GM18526 (cell line): ENCODE measurements around the gene PKLR.

Experiments used
- POLR2A ChIP-seq: IDR thresholded peaks from 3 replicates; pipeline ENCODE4 v1.6.1; 2011; ENCODE audit not compliant: insufficient read length; ENCODE audit errors: extremely low read depth

The PKLR gene

GRCh38 chr1:155321639-155322503 is 20.6 kb upstream of the PKLR start:
- TF ChIP-seq POLR2A, result no peak

GRCh38 chr1:155320661-155321617 is 19.7 kb upstream of the PKLR start, which contains the start of gene RUSC1:
TSS of gene RUSC1 (plus strand) at chr1:155320894. CDS start at chr1:155321774, 880 bp downstream.
- TF ChIP-seq POLR2A, result no peak

GRCh38 chr1:155320252-155320651 is 19.0 kb upstream of the PKLR start:
- no peak for TF ChIP-seq POLR2A

DNA sequence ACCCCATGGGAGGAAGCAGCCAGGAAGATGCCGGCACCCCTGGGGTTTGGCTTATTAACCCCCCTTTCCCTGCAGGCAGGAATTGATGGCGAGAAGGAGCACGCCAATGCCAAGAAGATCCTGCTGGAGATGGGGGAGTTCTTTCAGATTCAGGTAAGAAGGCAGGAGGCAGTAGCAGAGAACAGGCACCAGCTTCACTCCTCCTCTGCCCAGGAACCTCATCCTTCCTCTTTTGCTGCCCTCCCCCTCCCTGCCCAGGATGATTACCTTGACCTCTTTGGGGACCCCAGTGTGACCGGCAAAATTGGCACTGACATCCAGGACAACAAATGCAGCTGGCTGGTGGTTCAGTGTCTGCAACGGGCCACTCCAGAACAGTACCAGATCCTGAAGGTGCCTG is 18.3 kb upstream of the PKLR start:
- TF ChIP-seq POLR2A, result no peak

GRCh38 chr1:155318082-155318481 is 16.8 kb upstream of the PKLR start:
- no peak for TF ChIP-seq POLR2A

DNA sequence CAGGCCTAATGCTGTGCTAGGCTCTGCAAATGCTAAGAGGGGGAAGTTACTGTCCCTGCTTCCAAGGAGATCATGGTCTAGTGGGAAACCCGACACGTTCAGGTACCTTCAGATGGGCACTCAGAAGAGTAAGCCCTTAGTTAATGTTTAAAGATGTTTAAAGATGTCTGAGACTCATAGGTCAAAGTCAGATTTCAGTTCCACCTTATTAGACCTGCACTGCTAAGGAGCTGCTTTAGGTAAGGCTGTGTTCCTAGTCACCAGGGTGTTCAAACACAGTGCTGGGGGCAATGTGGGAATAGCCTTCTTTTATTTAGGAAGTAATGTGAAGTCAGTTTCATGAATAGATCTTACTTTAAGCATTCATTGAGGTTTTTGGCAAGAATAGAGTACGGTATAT is 15.7 kb upstream of the PKLR start:
- no peak for TF ChIP-seq POLR2A

DNA sequence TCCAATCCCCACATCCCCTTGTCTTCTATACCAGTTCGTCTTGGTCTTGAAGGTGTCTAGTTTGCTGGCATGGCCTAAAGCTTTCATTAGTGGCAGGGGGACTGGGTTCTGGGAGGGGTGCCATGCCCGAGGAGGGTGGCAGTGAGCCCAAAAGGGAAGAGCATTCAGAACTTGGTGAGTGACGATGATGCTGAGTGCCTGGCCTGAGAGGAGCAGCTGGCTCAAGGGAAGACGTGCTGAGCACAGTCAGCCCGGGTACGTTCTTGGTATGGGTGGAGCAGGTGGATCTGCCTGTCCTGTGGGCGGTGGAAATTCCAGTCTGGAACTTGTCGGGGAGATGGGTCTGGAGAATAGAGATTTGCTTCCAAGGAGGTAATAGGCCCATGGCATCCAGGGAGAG is 12.0 kb upstream of the PKLR start:
- TF ChIP-seq POLR2A, result no peak

DNA sequence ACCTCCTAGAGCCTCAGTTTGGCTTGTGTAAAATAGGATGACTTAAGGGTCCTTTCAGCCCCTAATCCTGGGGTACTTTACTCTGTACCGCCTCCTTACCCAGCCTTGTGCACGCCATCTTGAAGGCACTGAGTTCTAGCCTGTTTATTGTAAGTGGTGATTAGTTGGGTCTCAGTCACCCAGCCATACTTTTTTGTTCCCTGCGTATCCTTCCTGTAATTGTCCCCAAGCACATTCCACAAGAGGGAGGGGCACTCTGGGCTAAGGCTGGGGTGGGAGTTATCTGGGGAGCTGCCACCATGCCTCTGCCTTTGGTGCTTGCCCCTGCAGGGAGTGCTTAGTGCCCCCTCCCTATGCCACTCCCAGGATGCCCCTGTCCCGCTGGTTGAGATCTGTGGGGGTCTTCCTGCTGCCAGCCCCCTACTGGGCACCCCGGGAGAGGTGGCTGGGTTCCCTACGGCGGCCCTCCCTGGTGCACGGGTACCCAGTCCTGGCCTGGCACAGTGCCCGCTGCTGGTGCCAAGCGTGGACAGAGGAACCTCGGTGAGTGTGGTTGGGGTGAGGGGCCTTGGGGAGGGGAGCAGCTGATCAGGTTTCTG is 8.3 kb upstream of the PKLR start:
- TF ChIP-seq POLR2A, result peak; percentile 22

- peak; percentile 82 for TF ChIP-seq POLR2A
Measured at GRCh38 chr1:155308493-155309422, 7.5 kb upstream of the PKLR start, which contains the start of gene FDPS. TSS of gene FDPS (plus strand) at chr1:155308866. CDS start at chr1:155309790, 924 bp downstream.

DNA sequence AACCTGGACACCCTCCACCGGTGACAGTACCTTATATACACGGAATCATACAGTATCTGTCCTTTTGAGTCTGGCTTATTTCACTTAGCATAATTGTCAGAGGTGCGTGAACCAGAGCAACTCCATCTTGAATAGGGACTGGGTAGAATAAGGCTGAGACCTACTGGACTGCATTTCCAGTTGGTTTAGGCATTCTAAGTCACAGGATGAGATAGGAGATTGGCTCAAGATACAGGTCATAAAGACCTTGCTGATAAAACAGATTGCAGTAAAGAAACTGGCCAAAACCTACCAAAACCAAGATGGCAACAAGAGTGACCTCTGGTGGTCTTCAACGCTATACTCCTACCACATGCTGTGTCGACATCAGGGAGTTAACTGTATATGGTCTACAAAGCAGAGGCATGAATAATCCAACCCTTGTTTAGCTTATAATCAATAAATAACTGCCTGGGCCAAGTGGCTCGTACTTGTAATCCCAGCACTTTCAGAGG is 6.1 kb upstream of the PKLR start:
- TF ChIP-seq POLR2A, result no peak

DNA sequence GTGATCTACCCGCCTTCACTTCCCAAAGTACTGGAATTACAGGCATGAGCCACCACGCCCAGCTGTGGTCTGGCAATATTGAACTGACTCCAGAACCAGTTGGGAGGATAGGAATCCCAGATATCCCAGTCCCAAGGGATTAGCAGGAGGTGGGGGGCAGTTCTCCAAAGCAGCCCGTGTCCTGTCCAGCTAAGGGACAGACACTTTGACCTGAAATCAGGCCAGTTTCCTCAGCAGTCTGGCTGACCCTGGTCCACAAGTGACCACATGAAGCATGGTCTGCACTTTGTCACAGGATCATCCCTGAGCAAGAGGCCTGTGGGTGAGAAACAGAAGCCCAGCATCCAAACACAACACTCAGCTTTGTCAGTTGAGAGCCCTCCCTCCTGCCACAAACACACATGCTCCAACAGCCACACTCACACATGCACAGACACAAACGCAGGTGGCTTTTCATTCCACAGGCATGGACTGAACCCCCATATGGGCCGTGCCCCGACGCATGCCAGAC is 4.7 kb upstream of the PKLR start:
- no peak for TF ChIP-seq POLR2A

DNA sequence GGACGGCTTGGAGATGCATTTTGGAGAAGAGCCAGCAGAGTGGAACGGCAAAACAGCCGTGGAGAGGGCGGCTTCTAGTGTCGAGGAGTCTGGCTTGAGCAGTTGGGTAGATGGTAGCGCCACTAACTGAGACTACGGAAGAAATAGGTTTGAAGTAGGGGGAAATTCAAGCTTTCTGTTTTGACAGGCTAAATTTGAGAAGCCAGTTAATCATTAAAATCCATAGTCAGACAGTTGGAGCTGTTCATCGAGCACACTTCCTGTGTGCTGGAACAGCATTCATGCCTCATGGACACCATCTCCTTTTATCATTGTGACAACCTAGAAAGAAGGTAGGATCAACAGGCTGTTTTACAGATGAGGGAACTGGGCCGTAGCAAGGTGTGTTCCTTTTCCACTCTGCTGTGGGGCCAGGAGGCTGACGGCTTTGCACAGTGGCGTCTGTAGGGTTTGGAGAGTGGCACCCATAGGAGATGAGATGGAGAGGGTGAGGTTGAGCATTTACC is 3.4 kb upstream of the PKLR start:
- TF ChIP-seq POLR2A, result peak; percentile 31

DNA sequence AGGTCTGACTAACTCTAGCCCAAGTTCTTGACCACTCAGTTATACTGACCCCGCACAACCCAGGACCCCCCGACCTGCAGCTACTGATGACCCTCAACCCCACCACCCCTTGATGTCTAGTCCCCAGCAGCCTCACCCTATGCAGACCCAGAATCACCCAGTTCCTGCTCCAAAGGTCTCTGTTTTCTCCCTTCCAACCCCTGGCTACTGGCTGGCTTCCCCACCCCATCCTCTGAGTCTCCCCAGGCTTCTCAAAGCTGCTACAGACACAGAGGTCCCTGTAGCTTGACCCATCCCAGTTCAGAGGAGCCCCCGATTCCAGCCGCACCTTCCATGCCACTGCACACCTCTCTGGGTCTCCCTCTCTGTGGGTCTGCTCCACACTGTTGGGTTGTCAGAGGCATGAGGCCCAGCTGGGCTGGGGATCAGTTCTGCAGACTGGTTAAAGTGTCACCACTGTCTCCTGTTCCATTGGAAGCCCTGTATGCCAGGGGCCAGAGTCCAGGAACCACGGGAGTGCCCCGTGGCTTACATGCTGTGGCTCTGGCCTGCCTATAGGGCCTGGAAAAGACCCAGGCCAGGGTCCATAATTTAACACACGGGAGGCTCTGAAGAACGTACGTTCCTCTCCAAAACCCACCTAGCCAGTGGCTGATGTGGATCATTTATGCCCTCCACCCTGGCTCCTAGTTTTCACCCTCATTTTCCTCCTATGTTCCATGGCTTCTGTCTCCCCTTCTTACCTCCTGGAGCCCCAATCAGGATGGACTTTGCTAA is 497 bp downstream of the PKLR start:
- no peak for TF ChIP-seq POLR2A
